ENCODE measurements around the gene CD300A. TPM values are rescaled to one million over a fixed set of nuclear protein-coding genes. Genes with fewer than 3 reads are reported as not detected.

The CD300A gene
- polyA plus RNA-seq, 1 experiment, result not detected

DNA sequence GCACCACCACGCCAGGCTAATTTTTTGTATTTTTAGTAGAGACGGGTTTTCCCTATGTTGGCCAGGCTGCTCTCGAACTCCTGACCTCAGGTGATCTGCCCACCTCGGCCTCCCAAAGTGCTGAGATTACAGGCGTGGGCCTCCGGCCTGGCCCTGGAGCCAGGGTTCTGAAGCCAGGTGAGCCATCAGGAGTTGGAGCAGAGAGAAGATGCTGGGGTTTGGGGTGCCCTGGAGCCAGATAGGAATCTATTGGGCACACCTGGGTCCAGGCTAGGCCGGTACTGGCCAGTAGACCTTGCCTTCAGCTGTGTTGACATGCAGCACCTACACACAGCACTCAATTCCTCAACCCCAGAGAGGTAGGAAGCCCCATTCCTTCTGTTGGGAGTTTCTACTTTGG is 5.4 kb upstream of the CD300A start:
- ChIA-PET POLR2A (no interaction called here), CTCF (no interaction called here)
- H3K4me3 ChIP-seq (ENCODE audit: low read depth, low read length), result no peak overlapping the region
- TF ChIP-seq, protein P1, sequence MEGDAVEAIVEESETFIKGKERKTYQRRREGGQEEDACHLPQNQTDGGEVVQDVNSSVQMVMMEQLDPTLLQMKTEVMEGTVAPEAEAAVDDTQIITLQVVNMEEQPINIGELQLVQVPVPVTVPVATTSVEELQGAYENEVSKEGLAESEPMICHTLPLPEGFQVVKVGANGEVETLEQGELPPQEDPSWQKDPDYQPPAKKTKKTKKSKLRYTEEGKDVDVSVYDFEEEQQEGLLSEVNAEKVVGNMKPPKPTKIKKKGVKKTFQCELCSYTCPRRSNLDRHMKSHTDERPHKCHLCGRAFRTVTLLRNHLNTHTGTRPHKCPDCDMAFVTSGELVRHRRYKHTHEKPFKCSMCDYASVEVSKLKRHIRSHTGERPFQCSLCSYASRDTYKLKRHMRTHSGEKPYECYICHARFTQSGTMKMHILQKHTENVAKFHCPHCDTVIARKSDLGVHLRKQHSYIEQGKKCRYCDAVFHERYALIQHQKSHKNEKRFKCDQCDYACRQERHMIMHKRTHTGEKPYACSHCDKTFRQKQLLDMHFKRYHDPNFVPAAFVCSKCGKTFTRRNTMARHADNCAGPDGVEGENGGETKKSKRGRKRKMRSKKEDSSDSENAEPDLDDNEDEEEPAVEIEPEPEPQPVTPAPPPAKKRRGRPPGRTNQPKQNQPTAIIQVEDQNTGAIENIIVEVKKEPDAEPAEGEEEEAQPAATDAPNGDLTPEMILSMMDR (IDR thresholded peaks at IDR 0.05; ENCODE audit: low read depth, low read length), result no peak
- H3K27ac ChIP-seq (ENCODE audit: low read depth, low read length), result no peak overlapping the region
- no peaks in the 10 kb centered on the region for H3K27me3 ChIP-seq (ENCODE audit: control insufficient read depth, insufficient read depth, low read length)
- H3K9me3 ChIP-seq (ENCODE audit: control insufficient read depth, insufficient read depth, low read length), result no peaks in the 10 kb centered on the region; the same call in 1 of the 2 replicates
- no peak for DNase-seq (ENCODE audit: low read depth, low spot score)

DNA sequence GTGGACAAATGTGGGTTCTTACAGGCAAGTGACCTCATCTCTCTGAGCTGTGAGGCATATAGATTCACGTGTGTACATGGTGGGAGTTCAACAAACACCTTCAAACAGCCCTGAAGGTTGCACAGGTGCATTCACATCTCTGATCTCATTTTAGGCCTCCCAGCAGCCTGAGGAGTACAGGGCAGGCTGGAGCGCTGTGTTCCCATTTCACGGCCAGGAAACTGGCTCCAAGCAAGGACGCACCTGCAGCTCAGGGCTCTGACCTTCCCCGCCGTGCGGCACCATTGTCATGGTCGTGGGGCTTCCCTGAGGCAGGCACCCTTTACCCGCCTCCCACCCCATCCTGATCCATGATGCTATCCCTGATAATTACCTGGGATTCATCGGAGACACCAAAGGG is 4.8 kb upstream of the CD300A start:
- H3K27me3 ChIP-seq (ENCODE audit: control insufficient read depth, insufficient read depth, low read length), result peaks cover 2% of the 10 kb centered on the region
- no peak overlapping the region for H3K27ac ChIP-seq (ENCODE audit: low read depth, low read length)
- H3K4me3 ChIP-seq (ENCODE audit: low read depth, low read length), result no peak overlapping the region
- no peaks in the 10 kb centered on the region; the same call in 1 of the 2 replicates for H3K9me3 ChIP-seq (ENCODE audit: control insufficient read depth, insufficient read depth, low read length)
- TF ChIP-seq, protein P1 (IDR thresholded peaks at IDR 0.05; ENCODE audit: low read depth, low read length), result no peak
- CTCF ChIA-PET, result no interaction called here
- POLR2A ChIA-PET, result no interaction called here
- no peak for DNase-seq (ENCODE audit: low read depth, low spot score)

DNA sequence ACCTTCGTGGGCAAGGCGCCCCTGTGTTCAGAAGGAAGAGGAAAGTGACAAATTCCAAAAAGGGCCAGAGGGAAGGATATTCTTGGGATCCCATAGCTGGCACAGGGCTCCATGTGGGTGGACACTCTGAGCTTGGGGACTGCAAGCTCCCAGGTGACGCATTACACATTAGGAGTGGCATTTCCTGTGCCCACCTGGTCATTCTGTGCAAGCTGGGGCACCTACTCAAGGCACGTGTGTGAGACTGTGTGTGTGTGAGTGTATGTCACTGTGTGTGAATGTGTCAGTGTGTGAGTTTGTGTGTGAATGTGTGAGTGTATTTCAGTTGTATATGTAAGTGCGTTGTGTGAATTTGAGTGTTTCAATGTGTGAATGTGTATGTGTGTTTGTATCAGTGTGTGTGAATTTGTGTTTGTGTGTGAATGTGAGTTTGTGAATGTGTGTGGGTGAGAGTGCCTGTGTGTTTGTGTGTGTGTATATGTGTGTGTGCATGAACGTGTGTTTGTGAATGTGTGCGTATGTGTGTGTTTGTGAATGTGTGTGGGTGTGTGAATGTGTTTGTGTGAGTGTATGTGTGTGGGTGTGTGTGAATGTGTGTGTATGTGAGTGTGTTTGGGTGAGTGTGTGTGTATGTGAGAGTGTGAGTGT is 1.6 kb upstream of the CD300A start:
- Histone ChIP-seq H3K27me3 (ENCODE audit: control insufficient read depth, insufficient read depth, low read length) (peaks cover 3% of the 10 kb centered on the region), H3K4me3 (ENCODE audit: low read depth, low read length) (no peak overlapping the region), H3K9me3 (ENCODE audit: control insufficient read depth, insufficient read depth, low read length) (no peaks in the 10 kb centered on the region; the same call in 1 of the 2 replicates), H3K27ac (ENCODE audit: low read depth, low read length) (no peak overlapping the region)
- no peak for DNase-seq (ENCODE audit: low read depth, low spot score)
- TF ChIP-seq, protein P1 (IDR thresholded peaks at IDR 0.05; ENCODE audit: low read depth, low read length), result no peak
- ChIA-PET CTCF (interaction anchor here (1.2 kb wide), 1 partner anchor 86 kb away, joined by 3 read pairs; no protein-coding TSS in a partner anchor), POLR2A (no interaction called here)

DNA sequence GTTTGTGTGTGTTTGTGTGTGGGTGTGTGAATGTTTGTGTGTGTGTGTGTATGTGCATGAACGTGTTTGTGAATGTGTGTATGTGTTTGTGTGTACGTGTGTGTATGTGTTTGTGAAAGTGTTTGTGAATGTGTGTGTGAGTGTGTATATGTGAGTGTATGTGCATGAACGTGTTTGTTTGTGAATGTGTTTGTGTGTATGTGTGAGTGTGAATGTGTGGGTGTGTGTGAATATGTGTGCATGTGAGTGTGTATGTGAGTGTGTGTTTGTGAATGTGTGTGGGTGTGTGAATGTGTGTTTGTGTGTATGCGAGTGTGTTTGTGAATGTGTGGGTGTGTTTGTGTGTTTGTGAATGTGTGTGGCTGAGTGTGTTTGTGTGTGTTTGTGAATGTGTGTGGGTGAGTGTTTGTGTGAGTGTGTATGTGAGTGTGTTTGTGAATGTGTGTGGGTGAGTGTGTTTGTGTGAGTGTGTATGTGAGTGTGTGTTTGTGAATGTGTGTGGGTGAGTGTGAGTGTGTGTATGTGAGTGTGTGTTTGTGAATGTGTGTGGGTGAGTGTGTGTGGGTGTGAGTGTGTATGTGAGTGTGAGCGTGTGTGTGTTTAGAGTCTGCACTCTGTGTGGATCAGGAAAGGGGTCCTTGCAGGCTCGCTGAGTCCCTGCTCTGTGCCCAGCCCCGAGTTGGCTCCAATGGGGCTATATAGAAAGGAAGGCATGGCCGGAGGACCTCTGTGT is 890 bp upstream of the CD300A start:
- TF ChIP-seq, protein P1 (IDR thresholded peaks at IDR 0.05; ENCODE audit: low read depth, low read length), result no peak
- no peak overlapping the region for H3K4me3 ChIP-seq (ENCODE audit: low read depth, low read length)
- peaks cover 3% of the 10 kb centered on the region for H3K27me3 ChIP-seq (ENCODE audit: control insufficient read depth, insufficient read depth, low read length)
- no peak for DNase-seq (ENCODE audit: low read depth, low spot score)
- no peaks in the 10 kb centered on the region; the same call in 1 of the 2 replicates for H3K9me3 ChIP-seq (ENCODE audit: control insufficient read depth, insufficient read depth, low read length)
- no peak overlapping the region for H3K27ac ChIP-seq (ENCODE audit: low read depth, low read length)
- POLR2A ChIA-PET, result no interaction called here
- CTCF ChIA-PET, result interaction anchor here (0.6 kb wide), 1 partner anchor 233 kb away, joined by 4 read pairs; no protein-coding TSS in a partner anchor

DNA sequence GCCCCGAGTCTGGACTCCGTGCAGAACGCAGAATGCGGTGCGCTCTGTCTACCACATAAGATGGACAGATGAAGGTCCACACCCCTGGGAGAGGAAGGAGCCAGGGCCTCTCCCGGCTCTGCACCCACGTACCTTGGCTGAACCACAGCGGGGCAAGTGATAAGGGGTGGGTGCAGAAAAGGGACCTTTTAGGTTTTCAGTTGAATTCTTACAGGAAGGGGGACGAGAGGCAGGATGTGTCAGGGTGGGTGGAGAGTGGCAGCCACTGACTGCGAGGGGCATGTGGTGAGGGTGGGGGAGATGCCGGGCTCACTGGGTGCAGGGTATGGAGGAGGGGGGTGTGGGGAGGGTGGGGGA is 372 bp downstream of the CD300A start:
- Histone ChIP-seq H3K27me3 (ENCODE audit: control insufficient read depth, insufficient read depth, low read length) (peaks cover 3% of the 10 kb centered on the region), H3K27ac (ENCODE audit: low read depth, low read length) (no peak overlapping the region), H3K4me3 (ENCODE audit: low read depth, low read length) (no peak overlapping the region), H3K9me3 (ENCODE audit: control insufficient read depth, insufficient read depth, low read length) (no peaks in the 10 kb centered on the region; the same call in 1 of the 2 replicates)
- CTCF ChIA-PET, result no interaction called here
- POLR2A ChIA-PET, result no interaction called here
- TF ChIP-seq, protein P1 (IDR thresholded peaks at IDR 0.05; ENCODE audit: low read depth, low read length), result no peak
- no peak for DNase-seq (ENCODE audit: low read depth, low spot score)
